Suprapubic skin (tissue), 4 donors: ENCODE results near the gene PLEKHO1.

Experiments
- EP300 ChIP-seq: sonication (generic); formaldehyde crosslinking; IDR thresholded peaks from one replicate; pipeline ENCODE4 v1.6.1; 2017; ENCODE audit warnings: antibody characterized with exemption
- POLR2A ChIP-seq, 2 donors: fragments of 450-650 bp; IDR thresholded peaks; one replicate each; pipeline ENCODE4 v1.6.1; 2017; ENCODE audit warnings: antibody characterized with exemption in 2 of 2, mild to moderate bottlenecking in 2 of 2, moderate library complexity in 2 of 2
- POLR2AphosphoS5 ChIP-seq, 3 donors: sonication (generic); formaldehyde crosslinking; IDR thresholded peaks; one replicate each; pipeline ENCODE4 v1.6.1; 2017; ENCODE audit warnings: antibody characterized with exemption in 3 of 3
- TF ChIP-seq, protein P1 (sequence below), 2 donors: fragments of 200-600 bp in 1 of 2; fragments of 450-650 bp in 1 of 2; sonication (generic) in 1 of 2; IDR thresholded peaks; one replicate each; pipeline ENCODE4 v1.5.1; 2016 to 2019; ENCODE audit warnings: antibody characterized with exemption in 2 of 2, mild to moderate bottlenecking in 1 of 2, moderate library complexity in 1 of 2

DNA sequence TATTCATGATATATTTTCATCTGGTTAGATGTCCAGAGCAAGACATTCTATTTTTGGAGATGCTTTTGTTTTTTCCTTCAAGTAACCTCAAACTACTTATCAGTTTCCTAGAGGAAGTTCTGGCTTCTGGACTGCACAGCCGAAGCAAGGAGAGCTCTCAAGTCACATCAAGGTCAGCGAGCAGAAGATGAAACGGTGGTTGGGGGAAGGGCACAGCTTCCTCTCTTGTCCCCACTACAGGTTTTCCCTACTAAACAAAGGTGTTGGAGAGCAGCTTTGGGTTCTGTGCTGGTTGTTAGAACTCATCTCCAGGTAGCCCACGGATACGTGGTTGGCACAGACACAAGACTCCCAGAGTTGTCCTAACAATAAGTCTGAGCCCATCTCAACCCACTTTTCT, 5.1 kb upstream of the PLEKHO1 start:
- TF ChIP-seq, protein P1, sequence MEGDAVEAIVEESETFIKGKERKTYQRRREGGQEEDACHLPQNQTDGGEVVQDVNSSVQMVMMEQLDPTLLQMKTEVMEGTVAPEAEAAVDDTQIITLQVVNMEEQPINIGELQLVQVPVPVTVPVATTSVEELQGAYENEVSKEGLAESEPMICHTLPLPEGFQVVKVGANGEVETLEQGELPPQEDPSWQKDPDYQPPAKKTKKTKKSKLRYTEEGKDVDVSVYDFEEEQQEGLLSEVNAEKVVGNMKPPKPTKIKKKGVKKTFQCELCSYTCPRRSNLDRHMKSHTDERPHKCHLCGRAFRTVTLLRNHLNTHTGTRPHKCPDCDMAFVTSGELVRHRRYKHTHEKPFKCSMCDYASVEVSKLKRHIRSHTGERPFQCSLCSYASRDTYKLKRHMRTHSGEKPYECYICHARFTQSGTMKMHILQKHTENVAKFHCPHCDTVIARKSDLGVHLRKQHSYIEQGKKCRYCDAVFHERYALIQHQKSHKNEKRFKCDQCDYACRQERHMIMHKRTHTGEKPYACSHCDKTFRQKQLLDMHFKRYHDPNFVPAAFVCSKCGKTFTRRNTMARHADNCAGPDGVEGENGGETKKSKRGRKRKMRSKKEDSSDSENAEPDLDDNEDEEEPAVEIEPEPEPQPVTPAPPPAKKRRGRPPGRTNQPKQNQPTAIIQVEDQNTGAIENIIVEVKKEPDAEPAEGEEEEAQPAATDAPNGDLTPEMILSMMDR (IDR thresholded peaks at IDR 0.05), result no peak
- TF ChIP-seq POLR2AphosphoS5 (IDR thresholded peaks at IDR 0.05) (no peak), POLR2A (IDR thresholded peaks at IDR 0.05) (no peak), EP300 (no peak)
